GM21825 (cell line): ENCODE results near the gene MEA1.
"Not testable (repeated sequence)": the region's sequence is repeated elsewhere in the genome, so short reads cannot be mapped to it uniquely, and the experiment has no call there.

ENCODE experiments used
- ATAC-seq: cut with Tn5 transposase; IDR thresholded peaks from one replicate; pipeline ENCODE4 v1.9.1; 2021; ENCODE audit warnings: mild to moderate bottlenecking, moderate library complexity; ENCODE audit not compliant: unreplicated experiment

Gene MEA1

DNA sequence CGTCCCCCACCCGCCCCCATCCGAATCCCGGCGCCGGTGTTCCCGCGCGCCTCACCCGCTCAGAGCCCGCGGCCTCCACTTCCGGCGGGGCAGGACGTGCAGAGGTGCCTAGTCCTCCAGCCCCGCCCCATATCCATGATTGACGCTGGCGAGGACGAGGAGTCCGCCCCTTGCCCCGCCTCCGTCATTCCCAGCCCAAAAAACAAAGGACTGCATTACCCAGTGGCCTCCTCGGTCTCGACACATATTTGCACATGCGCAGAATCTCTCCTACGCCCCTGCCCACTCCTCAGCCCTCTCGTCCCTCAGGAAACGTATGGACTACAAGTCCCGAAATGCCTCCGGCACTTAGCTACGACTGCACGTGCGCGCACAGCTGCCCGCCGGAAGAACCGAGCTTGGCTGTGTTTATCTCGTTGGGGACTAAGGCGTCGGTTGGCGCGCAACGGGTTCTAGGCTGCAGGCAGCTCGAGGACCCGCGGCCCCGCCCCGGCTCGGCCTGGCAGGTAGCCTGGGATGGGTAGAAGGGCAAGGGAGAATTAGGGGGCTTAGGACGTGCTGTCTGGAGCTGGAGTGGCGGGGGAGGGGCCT lies at the start of gene MEA1, which contains the start of gene KLHDC3:
TSS of gene MEA1 (minus strand) at position 104 of the 591 bp plus-strand sequence. CDS start 133 bp downstream, outside the sequence.
TSS of gene KLHDC3 (plus strand) at position 407 of the 591 bp plus-strand sequence. CDS start 2,944 bp downstream, outside the sequence.
- peak; percentile 86 for ATAC-seq

DNA sequence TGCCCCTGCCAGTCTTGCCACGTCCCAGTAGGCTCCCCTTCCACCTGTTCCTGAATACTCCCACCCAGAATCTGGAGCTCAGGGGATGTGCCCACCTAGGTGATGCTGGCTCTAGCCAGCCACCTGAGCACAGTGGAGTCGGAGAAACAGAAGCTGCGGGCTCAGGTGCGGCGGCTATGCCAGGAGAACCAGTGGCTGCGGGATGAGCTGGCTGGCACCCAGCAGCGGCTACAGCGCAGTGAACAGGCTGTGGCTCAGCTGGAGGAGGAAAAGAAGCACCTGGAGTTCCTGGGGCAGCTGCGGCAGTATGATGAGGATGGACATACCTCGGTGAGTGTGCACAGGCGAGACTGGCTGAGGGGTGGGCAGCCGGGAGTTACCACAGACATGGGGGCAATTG lies 49.1 kb upstream of the MEA1 start:
- no peak for ATAC-seq

DNA sequence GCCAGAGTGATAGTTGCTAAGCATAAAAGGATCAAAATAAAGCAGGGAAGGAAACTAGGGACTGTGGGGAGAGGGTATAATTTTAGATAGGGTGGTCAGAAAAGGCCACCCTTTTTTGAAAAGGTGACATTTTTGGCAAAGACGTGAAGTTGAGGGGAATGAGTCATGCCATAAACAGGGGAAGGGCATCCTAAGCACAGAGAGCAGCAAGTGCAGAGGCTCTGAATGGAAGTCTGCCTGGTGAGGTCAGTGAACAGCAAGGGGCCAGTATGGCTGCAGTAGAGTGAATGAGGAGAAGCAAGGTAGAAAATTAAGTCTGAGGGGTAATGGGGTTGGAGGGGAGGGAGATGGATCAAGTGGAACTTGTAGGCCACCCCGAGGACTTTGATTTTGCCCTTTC lies 48.1 kb upstream of the MEA1 start:
- ATAC-seq, result no peak

DNA sequence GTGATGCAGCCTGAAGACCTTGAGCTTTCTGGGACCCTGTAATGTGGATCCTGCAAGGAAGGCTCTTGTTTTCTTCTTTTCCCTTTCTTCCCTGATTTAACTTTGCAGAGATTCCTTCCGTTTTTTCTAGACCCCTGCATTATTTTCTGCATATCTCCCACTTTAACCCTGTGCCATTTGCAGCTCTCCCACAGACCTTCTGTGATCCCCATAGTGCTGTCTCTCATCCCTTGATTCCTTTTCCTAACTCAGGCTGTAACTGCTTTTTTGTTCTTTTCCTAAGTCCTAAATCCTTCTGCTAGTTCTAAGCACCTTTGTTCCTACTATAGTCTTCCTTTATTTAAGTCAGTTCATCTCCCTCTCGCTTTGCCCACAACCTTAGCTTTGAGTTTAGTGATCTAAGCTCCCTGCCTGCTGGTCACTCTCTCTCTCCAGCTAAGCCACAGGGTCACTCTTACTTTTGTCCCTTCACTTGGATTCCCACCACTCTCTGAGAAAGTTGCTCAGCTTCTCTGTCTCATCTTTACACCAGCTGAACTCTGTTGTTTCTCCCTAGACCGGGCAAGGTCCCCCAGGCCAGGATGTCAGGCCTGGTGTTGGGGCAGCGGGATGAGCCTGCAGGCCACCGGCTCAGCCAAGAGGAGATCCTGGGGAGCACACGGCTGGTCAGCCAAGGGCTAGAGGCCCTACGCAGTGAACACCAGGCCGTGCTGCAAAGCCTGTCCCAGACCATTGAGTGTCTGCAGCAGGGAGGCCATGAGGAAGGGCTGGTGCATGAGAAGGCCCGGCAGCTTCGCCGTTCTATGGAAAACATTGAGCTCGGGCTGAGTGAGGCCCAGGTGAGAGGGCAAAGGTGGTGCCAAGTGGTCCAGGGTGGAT lies 47.2 kb upstream of the MEA1 start:
- ATAC-seq, result no peak

DNA sequence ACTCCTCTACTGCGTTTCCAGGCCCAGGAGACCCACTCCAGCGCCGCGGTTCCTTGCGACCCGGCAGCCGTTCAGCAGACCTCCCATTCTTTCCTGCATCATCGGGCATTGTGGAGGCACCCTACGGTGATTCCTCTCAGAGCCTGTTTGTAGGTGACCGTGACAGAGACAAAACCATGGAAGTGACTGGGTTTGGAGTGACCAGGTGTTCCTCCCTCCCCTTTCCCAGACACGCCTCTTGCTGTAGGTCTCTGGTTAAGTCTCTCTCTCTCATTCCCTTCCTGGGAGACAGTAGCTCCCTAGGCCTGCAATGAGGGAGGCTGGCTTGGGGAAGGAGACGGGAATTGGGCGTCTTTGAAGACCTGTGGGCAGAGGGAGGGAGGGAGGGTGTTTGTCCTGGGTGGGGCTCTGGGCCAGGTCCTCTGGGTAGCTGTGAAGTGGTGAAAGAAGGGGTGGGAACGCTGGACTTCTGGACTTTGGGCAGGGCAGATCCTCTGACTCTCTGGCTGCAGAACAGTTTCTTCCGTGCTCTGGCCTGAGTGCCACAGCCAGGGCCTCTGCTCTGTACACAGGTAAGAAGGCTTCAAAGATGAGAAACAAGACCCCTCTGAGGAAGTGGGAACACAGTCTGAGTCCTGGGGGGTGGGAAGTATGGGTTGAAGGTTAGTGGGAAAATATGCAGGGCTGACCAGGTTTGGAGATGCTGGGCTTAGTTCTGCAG lies 46.4 kb upstream of the MEA1 start:
- no peak for ATAC-seq

DNA sequence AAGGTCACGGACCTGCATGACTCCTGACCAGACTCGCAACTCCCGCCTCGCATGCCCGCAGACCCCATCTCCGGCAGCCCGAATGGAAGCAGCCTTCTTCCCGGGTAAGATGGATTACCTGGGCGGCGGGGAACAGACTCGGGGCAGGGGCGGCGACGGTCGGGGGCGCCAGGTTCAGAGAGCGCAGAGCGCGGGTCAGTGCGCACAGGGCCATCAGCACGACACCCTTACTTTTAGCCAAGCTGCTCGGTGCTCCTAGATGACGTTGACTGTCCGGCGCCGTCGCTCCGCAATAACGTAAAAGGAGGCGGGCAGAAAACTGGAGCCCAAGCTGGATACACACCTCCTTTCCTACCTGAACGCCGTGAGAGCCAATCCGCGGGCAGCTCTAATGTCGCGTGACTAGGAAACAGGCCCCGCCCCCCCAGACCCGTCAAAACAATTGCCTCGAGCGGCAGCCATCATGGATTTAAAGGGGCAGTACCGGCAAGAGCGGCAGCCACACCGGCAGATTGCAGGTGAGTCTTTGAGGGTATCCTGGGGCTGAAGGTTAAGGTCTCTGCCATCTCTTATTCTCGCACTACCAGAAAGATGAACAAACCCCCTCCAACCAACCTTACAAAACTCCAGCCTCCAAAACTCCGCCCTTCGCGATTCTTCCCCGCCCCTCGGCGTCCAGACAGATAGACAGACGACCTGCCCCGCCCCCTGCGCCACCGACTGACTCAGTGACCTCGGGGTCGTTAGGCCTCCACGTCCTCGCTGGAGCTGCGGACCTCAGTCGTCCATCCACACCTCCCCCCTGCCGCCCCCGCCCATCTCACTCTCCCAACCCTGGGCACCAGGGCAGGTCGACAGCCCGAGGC lies 45.7 kb upstream of the MEA1 start, which contains the start of the genes KLC4 and MRPL2:
TSS of gene KLC4 (plus strand) at position 464 of the 866 bp plus-strand sequence. CDS start 1,705 bp downstream, outside the sequence.
TSS of gene MRPL2 (minus strand) at position 267 of the 866 bp plus-strand sequence. CDS start at position 214, 53 bp downstream.
- peak; percentile 78 for ATAC-seq

DNA sequence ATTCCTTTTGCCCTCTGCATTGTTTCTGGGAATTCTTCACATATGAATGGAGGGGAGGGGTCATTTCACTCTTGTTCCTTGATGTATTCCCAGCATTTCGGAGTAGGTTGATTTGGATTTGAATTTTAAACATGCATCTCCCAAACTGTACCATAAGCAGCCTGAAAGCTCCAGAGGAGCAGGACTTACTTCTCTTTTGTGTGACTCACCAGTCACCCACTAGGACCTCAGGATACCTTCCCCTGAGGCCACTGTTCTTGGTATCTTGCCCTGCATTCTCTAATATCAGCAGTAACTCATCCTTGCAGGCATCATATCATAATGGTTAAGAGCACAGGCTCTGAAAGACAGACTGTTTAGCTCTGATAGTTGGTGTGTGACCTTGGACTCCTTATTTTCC lies 44.8 kb upstream of the MEA1 start:
- ATAC-seq, result no peak

DNA sequence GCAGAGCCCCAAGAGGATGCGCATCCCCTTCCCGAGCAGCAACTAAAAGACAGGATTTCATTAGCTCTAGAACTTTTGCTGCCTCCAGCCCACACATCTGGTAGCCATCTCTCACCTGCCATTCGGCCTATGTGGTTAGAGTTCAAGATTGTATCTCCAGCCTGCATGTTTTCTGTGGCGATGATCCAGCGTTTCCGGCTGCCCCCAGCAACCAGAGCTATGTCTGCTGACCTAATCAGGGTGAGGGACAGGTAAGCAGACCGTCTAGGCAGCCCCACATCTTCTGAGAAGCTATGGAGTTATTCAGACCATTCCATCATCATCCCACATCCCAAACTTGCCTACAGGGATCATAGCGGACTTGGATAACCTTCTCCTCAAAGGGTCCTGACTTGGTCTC lies 42.2 kb upstream of the MEA1 start:
- no peak for ATAC-seq

DNA sequence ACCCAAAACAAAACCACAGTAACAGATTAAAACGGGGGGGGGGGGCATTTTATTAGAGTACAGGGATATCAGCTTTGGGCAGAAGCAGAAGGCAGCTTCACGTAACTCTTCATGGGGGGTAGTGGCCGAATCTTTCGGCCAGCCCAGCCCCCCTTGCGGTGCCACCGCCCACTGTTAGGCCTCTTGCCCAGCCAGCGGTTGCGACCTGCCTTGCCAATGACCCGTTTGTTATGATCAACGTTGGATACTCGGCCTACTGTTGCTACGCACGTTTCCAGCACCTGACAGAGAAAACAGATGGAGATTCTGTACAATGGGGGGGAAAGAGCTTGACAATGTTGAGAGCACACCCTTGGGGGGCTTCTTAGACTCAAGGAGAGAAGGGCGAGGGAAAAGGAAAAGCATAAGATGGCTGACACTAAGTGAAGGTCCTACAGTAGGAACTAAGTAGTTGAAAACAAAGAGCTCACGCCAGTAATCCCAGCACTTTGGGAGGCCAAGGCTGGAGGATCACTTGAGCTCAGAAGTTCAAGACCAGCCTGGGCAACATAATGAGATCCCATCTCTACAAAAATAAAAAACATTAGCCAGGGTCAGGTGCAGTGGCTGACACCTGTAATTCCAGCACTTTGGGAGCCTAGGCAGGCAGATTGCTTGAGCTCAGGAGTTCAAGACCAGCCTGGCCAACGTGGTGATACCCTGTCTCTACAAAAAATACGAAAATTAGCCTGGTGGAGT lies 40.6 kb upstream of the MEA1 start:
- no peak for ATAC-seq

DNA sequence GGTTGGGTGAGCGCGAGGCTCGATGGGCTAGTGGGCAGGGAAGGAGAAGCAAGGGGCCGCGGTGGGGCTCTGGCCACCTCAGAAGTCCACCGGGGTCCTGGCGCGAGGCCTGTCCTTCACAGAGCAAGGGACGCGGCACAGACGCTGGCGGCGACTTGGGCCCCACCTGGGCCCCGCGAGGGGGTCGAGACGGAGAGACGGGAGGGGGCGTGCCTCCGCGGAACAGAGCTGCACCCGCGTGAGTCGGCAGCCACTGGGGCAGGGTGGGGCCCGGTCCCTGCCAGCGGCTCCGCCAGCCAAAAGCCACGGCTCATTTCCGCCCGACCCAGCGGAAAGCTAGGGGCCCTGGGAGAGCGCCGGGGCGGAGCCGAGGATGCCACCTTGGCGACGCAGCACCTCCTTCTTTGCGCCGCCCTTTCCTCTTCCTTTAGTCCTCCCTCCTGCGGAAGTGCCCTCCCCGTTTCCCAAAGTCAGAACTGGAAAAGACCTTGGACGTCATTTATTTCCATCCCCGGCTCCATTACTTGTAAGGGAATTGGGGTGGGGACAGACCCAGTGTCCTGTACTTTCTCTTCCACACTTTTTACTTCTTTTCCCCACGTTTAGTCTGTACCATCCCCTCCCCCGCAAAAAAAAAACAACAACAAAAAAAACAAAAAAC lies 39.9 kb upstream of the MEA1 start, which contains the start of gene CUL7:
TSS of gene CUL7 (minus strand) at position 307 of the 661 bp plus-strand sequence. CDS start 1,063 bp downstream, outside the sequence.
- peak; percentile 77 for ATAC-seq

DNA sequence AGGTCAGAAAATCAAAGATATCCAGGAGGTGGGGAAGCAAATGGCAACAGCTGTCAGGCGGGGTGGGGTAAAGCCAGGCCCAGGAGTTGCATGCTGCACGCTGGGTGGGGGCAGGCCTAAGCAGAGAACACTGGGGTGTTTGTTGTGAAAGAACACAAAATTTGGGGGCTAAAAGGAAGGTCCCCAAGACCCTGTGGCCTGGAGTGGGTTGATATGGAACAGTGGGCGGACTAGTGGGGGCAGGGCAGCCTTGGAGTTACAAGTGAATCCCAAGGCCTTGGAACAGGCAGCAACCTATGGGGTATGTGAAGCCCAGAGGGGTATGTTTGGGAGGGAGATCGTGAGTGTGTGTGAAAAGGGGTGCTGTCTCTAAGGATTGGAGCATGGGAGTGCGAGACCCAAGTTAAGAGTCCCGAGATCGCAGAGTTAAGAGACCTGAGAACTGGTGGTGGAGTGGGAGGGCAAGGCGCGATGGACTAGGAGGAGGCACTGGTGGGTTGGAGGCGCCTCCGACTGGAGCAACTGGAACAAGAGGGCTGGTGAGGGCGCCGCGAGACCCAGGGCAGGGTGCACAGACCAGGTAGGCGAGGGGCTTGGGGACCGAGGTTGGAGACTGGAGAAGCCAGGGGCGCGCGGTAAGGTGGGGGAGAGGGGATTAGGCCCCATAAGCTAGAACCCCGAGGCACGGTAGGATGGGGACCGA lies 39.2 kb upstream of the MEA1 start:
- ATAC-seq, result peak; percentile 8

DNA sequence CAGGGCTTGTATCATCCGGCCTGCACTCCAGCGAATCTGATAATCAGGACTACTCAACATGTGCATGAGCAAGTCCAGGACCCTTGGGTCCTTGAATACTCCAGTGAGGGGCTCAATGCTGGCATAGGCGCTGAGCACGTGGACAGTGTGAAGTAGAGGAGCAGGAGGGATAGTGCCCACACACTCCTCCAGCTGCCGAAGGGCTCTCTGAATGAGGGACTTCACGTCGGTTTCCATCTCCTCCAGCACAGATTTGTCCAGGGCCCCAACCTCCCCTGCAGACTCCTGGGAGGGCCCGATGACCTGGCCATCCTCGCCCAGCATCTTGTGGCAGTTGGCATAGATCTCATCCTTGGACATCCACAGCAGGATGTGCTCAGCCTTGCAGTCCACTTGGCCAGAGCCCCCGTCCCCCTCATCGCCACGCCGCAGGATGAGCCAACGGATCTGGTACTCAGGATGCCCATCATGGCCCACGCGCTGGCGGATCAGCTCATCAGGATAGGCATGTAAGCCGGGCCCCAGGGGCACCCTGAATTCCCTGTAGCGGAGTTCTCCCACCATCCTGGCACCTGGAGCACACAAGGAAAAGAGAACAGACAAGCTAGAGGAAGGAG lies 38.6 kb upstream of the MEA1 start:
- ATAC-seq, result no peak

DNA sequence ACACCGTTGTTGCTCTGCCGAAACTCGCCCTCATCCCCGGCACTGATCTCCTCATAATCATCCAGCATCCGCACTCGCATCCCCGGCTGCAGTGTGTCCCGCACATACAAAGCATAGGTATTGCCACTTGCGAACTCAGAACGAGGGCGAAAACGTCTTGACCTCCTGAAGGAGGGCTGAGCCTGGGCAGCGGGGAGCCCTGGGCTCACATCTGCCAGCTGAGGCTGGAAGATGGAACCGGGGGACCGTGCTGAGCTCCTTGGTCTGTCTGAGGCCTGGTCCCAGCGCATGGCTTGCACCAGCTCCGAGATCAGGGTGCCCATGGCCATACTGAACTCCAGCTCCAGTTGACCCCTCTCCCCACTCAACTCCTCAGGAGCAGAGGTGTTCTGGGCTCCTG lies 37.2 kb upstream of the MEA1 start:
- ATAC-seq, result no peak

DNA sequence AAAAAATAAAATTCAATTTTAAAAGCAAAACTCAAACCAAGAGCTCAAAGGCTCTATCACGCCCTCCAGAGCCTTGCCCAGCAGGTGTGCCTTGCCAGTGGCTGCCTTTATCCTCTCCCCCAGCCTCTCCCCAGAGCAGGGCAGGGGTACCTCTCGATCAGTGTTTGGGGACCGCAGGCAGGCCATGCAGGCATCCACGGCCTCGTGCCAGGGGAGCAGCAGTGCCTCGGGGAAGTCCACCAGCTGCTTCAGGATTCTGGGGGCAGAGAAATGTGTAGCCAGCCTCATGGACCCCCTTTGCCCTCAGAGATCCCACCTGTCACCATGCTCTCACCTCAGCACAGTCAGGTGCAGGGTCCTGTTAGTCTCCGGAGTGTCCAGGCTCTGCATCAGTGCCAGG lies 34.3 kb upstream of the MEA1 start:
- no peak for ATAC-seq

DNA sequence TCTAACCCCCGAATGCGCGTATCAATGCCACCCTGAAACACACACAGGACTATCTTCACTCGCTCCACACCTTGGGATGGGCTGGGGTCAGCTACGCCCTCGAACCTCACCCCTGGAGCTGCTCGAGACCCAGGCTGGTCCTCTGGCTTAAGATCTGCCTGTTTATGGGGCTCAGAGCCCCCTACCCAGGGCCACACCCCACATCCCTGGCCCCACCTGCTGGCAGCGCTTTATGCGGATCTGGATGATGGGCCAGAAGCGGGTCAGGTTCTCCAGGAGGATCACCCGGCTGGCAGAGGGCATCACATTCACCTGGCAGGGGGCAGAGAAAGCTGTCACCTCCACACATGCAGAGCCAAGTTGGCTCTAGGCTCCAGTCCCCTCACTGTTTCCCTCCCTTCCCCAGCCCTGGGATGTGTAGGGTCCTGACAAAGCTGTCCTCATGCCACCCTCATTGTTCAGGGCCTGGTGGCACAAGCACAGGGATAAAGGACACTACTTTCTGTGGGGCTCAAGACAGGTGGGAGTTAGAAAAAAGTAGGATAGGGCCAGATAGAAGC lies 31.7 kb upstream of the MEA1 start:
- no peak for ATAC-seq

DNA sequence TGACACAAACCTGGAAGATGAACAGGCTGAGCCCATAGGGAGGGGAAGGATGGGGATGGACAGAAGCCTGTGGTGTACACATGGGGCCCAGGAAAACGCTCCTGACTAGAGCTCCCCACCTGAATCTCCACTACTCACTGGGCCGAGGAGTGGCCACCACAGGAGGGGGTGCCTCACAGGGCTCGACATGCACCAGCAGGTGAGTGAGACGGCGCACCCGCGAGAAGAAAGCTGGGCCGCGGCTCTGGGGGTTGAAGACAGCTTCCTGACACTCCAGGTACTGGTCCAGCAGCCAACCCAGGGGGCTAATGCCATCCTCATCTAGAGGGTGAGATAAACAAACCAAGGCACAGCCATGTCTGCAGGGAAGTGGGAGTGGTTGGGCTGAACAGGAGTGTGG lies 29.6 kb upstream of the MEA1 start:
- no peak for ATAC-seq

DNA sequence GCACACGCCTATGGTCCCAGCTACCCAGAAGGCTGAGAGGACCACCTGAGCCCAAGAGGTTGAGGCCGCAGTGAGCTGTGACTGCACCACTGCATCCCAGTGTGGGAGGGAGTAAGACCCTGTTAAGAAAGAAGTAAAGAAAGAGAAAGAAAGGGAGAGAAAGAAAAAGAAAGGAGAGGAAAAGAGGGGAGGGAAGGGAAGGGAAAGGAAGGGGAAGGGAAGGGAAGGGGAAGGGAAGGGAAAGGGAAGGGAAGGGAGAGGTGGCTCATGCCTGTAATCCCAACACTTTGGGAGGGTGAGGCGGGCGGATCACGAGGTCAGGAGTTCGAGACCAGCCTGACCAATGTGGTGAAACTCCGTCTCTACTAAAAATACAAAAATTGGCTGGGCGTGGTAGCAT lies 27.7 kb upstream of the MEA1 start:
- not testable (repeated sequence) for ATAC-seq
